GM21825 (cell line): ENCODE measurements around the gene RNF31.
"Not testable (repeated sequence)": the region's sequence is repeated elsewhere in the genome, so short reads cannot be mapped to it uniquely, and the experiment has no call there.

Source experiments
- ATAC-seq: cut with Tn5 transposase; IDR thresholded peaks from one replicate; pipeline ENCODE4 v1.9.1; 2021; ENCODE audit warnings: mild to moderate bottlenecking, moderate library complexity; ENCODE audit not compliant: unreplicated experiment

The RNF31 gene

DNA sequence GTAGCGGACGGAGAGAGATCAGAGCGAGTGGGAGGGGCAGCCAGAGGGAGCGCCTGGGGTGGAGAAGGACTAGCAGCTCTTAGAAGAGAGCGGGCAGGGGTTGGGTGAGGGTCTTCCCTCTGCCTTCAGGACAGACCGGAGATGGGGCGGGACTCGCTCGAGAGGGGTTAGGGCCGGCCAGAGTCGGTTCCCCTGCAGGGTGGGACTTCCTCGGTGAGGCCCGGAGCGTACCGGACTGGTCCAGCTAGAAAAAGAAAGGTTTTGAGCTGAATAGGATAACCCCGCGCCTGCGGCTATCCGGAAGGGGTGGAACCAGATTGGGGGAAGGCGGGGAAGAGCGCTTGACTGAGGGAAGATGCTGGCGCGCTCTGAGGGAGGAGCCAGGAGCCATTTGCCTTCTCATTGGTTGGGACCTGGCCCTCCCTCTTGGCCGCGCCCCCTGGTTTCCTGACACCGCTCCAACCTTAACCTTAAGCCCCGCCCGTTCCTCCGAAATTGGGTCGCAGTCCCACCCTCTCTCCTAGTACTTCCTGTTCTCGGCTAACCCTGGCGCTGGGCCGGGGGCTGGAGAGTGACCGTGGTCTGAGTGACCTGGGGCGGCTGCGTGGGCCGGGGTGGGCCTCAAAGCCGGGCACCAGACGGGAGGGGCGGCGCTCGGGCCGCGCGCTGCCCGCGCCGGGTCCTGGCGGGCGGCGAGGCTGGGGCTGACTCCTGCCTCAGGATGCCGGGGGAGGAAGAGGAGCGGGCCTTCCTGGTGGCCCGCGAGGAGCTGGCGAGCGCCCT is at the start of gene RNF31:
RNF31 (plus strand) TSS at position 521 of the 783 bp plus-strand sequence; CDS start at position 722, 201 bp downstream.
- ATAC-seq: peak; percentile 74

DNA sequence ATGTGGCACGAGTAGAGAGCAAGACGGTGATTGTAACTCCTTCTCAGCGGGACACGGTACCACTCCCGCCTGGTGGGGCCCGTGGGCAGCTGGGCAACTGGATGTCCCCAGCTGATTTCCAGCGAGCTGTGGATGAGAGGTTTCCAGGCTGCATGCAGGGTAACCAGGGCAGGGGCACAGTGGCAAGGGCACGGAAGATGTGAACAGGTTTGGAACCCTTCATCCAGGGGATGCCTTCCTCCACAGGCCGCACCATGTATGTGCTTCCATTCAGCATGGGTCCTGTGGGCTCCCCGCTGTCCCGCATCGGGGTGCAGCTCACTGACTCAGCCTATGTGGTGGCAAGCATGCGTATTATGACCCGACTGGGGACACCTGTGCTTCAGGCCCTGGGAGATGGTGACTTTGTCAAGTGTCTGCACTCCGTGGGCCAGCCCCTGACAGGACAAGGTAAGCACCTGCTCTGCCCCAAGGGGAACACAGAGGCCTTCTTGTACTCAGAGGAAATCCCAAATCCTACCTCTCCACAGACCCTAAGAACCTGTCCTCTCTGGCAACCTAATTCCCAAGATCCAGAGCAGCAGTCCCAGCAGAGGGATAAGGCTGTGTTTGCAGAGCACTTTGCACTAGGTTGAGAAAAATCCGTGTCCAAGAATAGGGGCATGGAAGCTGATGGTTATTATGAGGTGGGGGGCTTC is 48.9 kb upstream of the RNF31 start:
- no peak for ATAC-seq

- ATAC-seq: no peak
Measured at GRCh38 chr14:24098927-24099813, 48.1 kb upstream of the RNF31 start.

- ATAC-seq: no peak
Measured at GRCh38 chr14:24100197-24100981, 46.9 kb upstream of the RNF31 start.

- ATAC-seq: no peak
Measured at GRCh38 chr14:24100982-24101494, 46.3 kb upstream of the RNF31 start.

GRCh38 chr14:24102357-24103048 is 44.8 kb upstream of the RNF31 start:
- no peak for ATAC-seq

DNA sequence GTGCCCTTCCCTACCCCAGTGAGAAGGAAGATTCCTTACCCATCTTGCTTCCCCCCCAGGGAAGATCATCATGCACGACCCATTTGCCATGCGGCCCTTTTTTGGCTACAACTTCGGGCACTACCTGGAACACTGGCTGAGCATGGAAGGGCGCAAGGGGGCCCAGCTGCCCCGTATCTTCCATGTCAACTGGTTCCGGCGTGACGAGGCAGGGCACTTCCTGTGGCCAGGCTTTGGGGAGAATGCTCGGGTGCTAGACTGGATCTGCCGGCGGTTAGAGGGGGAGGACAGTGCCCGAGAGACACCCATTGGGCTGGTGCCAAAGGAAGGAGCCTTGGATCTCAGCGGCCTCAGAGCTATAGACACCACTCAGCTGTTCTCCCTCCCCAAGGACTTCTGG is 43.8 kb upstream of the RNF31 start:
- no peak for ATAC-seq

- ATAC-seq: not testable (repeated sequence)
Measured at GRCh38 chr14:24105609-24106239, 41.6 kb upstream of the RNF31 start.

DNA sequence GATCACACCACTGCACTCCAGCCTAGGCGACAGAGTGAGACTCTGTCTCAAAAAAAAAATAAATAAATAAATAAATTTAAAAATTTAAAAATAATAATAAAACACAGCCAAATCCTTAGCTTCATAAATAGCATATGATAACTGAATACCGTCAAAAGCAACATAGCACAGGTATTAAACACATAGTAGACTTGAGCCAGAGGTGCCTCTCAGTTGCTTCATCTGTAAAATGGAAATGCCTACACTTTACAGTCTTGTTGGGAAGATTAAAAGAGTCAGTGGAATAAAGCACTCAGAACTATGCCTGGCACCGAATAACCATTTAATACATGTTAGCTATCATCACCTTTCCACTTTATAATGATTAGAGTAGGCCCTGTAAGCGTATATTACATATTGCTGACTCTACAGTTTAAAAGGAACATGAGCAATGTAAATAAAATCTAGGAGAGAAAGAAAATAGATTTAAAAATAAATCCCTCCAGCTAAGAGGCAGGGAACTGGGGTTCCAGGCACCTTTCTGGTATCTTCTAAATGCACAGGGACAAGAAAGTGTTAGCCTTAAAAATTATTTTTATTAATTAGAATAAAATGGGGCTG is 40.5 kb upstream of the RNF31 start:
- ATAC-seq: no peak

DNA sequence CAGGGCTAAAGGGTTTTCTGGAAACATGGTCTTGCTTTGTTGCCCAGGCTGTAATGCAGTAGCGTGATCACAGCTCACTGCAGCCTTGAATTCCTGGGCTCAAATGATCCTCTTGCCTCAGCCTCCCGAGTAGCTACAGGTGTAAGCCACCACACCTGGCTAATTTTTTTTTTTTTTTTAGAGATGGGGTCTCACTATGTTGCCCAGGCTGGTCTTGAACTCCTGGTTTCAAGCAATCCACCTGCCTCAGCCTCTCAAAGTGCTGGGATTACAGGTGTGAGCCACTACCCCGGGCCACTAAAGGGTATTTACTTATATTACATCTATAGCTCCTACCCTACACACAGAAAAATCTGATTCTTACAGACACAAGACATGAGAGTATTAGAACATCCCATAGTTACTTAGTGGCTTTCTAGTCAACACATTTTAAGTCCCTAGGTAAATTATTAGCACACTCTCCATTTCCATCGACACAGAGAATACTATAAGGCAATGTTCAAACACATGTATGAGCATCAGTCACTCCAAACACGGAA is 38.9 kb upstream of the RNF31 start:
- peak; percentile 24 for ATAC-seq

DNA sequence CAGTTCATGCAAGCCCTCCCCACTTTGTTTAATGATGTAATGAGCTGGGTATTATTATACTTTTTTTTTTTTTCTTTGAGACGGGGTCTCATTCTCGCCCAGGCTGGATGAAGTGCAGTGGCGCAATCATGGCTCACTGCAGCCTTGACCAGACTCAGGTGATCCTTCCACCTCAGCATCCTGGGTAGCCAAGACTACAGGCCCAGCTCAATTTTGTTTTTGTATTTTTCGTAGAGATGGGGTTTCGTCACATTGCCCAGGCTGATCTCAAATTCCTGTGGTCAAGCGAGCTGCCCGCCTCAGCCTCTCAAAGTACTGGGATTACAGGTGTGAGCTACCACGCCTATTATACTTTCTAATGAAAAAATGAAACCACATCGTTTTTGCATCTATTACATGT is 37.2 kb upstream of the RNF31 start:
- ATAC-seq: no peak

DNA sequence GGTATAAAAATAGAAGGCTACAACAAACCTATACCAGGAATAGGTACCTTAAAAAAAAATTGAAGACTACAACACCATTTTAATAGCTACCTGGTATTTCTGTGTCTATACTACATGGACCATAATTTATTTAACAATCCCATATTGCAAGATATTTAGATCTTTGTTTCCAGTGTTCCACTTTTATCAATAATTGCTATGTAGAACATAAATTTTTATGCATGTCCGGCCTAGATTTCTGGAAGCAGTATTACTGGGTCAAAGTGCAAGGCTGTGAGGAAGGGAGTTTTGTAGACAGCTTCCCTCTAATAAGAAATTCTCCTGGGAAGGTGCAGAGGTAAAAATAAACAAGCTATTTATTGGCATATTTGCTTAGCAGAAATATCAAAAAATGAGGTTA is 36.8 kb upstream of the RNF31 start:
- ATAC-seq: no peak

DNA sequence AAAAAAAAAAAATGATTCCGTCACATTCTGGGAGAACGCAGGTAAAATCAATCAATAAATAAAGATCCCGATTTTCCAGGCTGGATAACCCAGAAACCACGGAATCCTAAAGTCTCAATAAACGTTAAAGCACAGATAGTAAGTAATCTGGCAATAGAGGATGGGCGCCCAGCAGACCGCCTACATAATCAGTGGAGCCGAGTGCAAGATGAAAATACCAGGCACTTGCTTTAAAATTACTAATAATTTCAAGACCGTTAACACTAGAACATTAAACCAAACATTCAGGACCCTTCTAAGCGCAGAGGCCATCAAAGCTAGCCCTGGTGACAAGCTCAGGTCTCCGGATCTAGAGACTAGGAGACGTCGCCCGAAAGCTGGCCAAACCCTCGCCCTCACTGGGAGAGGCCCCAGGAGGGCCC is 33.9 kb upstream of the RNF31 start:
- ATAC-seq: no peak

DNA sequence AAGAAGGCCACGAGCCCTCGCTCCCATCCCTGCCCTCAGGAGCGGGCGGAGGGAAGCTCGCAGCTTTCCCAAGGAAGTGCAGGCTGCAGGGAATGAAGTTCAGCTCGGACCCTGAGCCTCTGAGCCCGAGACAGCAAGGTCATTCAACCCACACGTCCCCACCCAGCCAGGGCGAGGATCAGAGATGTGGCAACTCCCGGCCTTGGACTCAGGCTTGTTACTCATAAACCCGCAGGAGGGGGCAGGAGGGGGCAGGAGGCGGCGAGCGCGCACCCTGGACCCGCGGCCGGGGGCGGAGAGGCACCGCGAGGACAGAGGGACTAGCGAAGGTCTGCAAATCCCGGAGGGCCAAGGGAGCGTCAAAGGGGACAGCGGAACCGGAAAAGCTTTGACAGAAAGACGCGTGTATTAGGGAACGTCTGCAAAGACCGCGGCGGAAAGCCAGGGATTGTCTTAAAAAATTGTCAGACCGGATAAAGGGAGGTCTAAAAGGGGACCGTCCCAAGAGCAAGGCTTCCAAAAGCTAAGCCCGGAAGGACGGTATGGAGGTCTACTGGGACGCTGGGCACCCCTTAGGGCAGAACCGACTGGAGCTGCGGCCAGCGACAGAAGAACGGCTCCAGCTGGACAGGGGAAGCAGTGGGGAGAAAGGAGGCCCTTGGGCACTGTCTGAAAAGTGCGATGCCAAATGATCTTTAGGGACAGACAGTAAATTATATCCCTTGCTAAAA is 33.3 kb upstream of the RNF31 start:
- peak; percentile 36 for ATAC-seq

GRCh38 chr14:24114532-24115421 is 32.5 kb upstream of the RNF31 start, which contains the start of the genes DCAF11 and NRL:
TSS of gene DCAF11 (plus strand) at chr14:24114777. CDS start at chr14:24115595, 818 bp downstream.
TSS of gene NRL (minus strand) at chr14:24114949. CDS start at chr14:24082848, 32,101 bp downstream.
- peak; percentile 75 for ATAC-seq

DNA sequence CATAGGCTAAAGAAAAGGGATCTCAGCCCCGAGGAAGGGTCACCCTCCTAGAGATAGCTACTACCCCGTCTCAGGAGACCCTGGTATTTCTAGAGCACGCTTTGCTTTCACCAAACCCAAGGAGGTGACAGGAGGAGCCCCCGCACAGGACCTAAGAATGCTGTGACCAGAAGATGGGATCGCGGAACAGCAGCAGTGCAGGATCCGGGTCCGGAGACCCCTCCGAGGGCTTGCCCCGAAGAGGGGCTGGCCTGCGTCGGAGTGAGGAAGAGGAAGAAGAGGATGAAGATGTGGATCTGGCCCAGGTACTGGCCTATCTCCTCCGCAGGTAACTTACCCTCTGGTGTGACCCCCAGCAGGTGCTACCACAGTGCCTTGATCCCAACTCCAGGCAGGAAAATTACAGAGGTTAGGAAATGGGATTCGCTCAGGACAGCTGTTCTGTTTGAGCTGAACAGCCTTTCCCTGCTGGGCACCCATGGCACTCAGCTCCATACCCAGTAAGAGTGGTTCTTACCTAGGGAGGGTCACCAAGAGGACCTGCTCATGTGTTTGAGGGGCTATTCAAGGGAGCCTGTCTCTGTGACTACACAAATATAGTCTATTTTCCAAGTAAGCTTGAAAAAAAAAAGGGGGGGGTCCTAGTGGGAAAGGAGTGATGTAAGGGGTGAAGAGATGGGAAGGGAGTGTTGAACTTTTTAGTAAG is 31.7 kb upstream of the RNF31 start:
- no peak for ATAC-seq
